COLO829 (cell line): ENCODE data around the gene PTPRN2.

Source experiments
- DNase-seq: peaks from one replicate; pipeline ENCODE4 v3.0.0; 2012; ENCODE audit warnings: low spot score

The PTPRN2 gene

GRCh38 chr7:158489462-158490155 is 98.0 kb downstream of the PTPRN2 start:
- no peak for DNase-seq

- no peak for DNase-seq
These were observed 99.2 kb downstream of the PTPRN2 start for GRCh38 chr7:158488181-158488971.

DNA sequence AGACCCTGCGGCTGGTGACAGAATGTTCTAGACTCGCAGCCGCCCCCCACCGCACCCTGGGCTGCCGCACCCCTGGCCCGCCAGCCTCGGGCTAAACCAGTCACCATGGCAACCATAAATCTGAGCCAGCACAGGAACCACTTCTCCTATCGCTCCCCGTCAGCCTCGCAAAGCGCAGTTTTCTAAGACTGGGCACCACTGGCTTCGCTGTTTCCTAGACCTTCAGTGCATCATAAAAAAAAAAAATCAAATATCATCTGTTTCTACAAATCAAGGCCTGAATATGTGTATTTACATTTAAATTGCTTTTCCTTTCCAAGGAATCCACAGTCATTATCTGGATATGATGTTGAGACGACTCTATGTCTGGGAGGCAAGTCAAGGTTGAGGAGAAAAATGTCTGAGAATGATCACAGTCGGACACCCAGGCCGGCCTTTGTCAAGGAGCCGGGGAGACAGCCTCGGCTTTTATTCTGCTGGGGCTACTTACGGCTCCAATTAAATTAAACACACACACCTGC is 99.9 kb downstream of the PTPRN2 start:
- no peak for DNase-seq

DNA sequence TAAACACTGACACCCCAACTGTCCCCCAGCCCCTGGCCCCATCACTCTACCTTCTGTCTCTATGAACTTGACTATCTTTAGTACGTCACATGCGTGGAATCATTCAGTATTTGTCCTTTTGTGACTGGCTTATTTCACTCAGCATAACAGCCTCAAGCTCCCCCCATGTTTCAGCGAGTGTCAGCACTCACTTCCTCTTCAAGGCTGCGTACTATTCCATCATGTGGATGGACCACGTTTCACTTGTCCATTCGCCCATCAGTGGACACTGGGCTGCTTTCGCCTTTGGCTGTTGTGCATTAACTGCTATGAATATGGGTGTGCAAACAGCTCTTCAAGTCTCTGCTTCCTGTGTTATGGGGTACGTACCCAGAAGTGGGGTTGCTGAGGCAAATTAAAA is 100.7 kb downstream of the PTPRN2 start:
- DNase-seq = no peak

DNA sequence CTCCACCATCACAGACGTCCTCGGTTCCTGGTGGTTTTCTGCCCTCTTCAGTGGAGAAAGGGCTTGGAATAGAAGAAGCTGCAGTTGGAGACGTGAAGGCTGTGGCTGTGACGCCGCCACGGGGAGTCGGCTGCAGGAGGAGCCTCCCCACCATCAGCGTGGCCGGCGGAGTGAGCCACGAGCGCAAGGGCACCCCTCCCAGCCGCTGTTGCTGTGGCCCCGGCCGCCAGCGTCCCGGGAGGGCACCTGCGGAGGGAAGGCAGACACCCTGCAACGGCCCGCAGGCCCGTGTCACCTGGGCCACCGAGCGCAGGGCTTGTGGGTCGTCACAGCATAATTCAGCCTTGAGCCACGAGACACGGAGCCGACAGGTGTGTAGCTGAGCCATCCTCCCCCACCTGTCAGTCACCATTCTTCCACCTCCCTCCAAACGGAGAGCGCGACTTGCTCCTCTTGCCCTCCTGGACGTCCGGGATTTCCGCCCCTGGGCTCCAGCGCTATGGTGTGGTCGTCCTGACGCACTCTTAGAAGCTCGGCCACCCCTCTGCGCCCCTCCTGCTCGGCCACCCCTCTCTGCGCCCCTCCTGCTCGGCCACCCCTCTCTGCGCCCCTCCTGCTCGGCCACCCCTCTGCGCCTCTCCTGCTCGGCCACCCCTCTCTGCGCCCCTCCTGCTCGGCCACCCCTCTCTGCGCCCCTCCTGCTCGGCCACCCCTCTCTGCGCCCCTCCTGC is 102.7 kb downstream of the PTPRN2 start:
- DNase-seq = no peak

DNA sequence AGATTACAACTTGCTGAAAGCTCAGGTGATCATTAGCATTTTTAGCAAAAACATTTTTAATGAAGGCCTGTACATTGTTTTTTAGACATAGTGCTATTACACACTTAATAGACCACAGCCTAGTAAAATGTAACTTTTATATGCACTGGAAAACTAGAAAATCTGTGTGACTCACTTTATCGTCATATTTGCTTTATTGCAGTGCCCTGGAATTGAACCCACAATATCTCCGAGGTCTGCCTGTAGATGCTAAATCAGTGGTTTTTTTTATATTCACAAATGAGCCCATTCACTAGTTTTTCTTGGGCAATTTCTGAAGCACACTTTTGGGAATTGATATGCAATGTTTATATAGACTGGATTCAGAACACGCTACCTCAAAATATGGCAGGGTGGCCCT is 105.1 kb downstream of the PTPRN2 start:
- DNase-seq = no peak

DNA sequence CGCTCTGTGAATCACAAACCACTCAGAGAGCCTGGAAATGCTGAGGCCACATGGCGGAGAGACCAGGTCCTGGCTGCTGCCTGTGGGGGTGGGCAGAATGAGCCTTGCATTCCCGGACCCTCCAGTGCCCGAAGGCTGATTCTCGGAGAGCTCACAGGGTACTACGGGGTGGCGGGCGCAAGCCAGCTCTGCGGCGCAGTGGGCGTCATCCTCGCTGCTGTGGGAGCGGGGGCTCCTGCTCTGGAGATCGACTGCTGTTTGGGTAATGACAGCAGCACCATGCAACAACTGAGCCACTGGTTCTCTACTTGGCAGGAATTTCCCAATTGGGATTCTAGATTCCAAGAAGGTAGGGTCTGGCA is 108.0 kb downstream of the PTPRN2 start:
- no peak for DNase-seq

DNA sequence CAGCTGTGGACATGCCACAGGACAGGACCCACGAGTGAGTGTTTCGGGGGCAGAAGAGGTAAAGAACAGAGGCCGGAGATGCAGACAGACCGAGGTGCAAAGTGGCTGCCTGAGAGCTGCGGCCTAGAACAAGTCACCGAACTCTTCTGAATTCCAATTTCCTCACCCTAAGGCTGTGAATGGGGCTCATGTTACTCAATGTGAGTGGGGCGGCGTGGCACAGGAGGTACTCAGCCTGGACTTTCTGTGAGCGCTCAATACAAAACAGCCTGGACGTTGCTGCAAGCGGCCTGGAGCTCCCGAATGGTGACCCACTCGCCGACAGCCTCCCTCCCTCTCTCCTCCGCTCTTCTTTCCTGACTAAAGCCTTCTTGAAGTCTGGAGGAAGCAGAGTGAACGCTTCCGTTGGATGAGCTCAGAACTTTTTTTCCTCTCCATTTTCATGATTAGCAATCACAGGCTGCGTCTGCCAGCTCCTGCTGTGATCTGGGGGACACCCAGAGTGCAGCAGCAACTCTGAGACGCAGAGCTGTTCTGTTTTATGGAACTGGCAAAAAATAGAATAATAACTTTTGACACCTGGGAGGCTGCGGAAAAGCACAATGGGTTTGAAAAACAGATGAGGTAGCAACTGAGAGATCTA is 108.5 kb downstream of the PTPRN2 start:
- no peak for DNase-seq

DNA sequence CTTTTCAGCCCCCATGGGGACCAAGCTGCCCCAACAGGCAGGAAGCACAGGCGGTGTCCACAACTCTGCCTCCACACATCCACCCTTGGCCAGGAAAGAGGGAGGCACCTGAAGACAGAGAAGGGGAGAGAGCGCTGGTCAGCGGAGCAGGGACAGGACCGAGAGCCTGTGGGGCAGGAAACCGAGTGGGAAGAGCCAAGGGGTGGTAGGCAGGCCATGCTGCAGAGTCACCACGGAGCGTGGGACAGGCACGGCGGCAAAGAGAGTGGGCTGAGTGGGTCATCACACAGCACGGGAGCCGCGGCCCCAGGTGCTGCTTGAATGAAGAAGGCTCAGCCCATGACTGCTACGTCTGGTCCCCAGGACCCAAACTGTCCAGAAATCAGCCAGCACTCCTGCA is 109.8 kb downstream of the PTPRN2 start:
- DNase-seq = no peak

- DNase-seq = no peak
These were observed 111.2 kb downstream of the PTPRN2 start for GRCh38 chr7:158476331-158476932.

- no peak for DNase-seq
These were observed 112.0 kb downstream of the PTPRN2 start for GRCh38 chr7:158475679-158476052.

DNA sequence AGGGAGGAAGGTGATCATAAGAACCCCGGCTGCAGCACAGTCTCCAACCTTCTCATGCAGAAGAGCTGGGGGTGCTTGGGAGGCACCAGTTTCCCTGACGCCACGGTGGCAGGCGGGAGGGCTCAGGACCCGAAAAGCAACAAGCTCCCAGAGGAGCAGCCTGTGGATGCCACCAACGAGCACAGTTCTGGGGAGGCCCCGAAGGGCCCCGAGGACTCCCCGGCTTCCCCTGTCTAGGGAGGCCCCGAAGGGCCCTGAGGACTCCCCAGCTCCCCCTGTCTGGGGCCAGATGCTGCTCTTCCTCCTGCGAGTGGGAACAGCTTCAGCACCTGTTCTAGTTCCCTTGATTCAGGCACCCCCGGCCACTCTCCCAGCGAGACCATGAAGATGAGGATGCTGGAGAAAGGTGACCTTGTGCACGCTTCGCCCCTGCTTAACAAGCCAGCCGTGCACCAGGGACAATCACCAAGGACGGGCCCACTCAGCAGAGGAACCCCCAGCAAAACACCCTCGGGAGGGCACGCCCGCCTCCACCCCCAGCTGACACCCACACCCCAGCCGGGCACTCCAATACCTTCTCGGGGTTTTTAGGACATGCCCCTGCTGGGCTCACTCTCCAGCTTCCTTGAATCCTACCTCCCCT is 112.5 kb downstream of the PTPRN2 start:
- no peak for DNase-seq

- DNase-seq = no peak
These were observed 113.1 kb downstream of the PTPRN2 start for GRCh38 chr7:158474488-158474887.

GRCh38 chr7:158473946-158474345 is 113.7 kb downstream of the PTPRN2 start:
- DNase-seq = no peak

- no peak for DNase-seq
These were observed 114.4 kb downstream of the PTPRN2 start for GRCh38 chr7:158473221-158473620.

DNA sequence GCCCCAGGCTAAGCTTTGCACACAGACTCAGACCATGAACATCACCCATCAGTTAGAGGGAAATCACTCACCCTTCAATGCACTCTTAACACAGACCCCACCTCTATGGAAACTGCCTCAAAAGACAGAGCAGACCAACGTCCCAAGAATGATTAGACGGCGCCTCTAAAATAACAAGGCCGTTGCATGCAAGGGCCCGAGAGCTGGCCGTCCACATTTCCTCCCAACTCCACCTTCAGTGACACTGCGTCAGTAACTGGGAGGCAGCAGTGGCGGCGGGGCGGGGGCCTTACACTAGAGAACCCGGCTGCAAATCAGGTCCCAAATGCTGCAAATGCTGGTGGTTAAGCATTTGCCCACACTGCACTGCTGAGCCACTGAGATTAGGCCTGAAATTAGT is 115.0 kb downstream of the PTPRN2 start:
- DNase-seq = no peak

DNA sequence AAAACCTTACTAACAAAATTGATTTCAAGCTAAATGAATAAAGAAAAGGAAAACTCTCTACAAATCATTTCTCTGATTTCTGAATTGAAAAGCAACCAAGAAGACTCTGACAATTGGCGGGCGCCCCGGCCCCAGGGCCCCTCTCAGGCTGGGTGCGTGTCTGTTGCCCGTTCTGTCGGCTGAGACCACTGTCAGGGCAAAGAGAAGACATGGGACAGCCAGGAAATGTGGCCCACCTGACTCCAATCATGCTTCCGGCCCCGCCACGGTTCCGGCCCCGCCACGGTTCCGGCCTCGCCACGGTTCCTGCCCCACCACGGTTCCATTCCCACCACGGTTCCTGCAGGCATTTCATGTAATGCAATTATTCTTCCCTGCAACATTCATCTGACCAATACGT is 115.9 kb downstream of the PTPRN2 start:
- no peak for DNase-seq

- no peak for DNase-seq
These were observed 117.3 kb downstream of the PTPRN2 start for GRCh38 chr7:158470336-158470735.

GRCh38 chr7:158469396-158470051 is 118.1 kb downstream of the PTPRN2 start:
- DNase-seq = no peak

GRCh38 chr7:158468700-158469296 is 118.8 kb downstream of the PTPRN2 start:
- no peak for DNase-seq

- DNase-seq = no peak
These were observed 119.4 kb downstream of the PTPRN2 start for GRCh38 chr7:158468181-158468580.
